Astrocyte of the cerebellum (primary cell): ENCODE data around the gene ELF4.
"Not testable (repeated sequence)": the region's sequence is repeated elsewhere in the genome, so short reads cannot be mapped to it uniquely, and the experiment has no call there.

Source experiments
- DNase-seq: peaks from one replicate; pipeline ENCODE4 v3.0.0-alpha.2; 2011; ENCODE audit warnings: low read depth
- H3K4me3 ChIP-seq: 2 replicates; pipeline ENCODE4 v1.5.1; 2011; ENCODE audit warnings: mild to moderate bottlenecking, low read depth, low read length, moderate library complexity
- in situ Hi-C: cut with HindIII; loops from 2 replicates; pipeline ENCODE4 v1.10.0; 2017; ENCODE audit warnings: low sequenced_read_pairs
- TF ChIP-seq, protein P1 (sequence below): IDR thresholded peaks from 2 replicates; pipeline ENCODE4 v1.5.1; 2012; ENCODE audit warnings: low read length, low read depth, moderate library complexity, mild to moderate bottlenecking; ENCODE audit errors: missing control alignments

The ELF4 gene

DNA sequence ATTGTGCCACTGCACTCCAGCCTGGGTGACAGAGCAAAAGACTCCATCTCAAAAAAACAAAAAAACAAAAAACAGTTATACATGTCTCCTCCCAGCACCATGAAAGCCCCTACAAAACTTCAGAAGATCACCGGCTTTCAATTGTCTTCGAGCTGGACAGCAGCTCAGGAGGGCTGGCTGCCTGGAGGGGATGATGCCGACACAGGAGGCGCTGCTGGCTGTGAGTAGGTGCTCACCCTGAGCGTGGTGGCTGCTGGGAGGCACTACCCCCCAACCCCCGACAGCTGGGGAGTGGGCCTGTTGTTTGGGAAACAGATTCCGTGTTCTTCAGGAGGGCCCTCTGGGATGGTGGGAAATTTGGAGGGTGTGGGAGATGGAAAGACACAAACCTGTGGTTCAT lies 6.9 kb upstream of the ELF4 start:
- in situ Hi-C loops = loop anchor here (5.0 kb wide), 1 partner anchor 60 kb away; no protein-coding TSS in a partner anchor
- no peak overlapping the region for H3K4me3 ChIP-seq
- no peak for DNase-seq
- TF ChIP-seq, protein P1, sequence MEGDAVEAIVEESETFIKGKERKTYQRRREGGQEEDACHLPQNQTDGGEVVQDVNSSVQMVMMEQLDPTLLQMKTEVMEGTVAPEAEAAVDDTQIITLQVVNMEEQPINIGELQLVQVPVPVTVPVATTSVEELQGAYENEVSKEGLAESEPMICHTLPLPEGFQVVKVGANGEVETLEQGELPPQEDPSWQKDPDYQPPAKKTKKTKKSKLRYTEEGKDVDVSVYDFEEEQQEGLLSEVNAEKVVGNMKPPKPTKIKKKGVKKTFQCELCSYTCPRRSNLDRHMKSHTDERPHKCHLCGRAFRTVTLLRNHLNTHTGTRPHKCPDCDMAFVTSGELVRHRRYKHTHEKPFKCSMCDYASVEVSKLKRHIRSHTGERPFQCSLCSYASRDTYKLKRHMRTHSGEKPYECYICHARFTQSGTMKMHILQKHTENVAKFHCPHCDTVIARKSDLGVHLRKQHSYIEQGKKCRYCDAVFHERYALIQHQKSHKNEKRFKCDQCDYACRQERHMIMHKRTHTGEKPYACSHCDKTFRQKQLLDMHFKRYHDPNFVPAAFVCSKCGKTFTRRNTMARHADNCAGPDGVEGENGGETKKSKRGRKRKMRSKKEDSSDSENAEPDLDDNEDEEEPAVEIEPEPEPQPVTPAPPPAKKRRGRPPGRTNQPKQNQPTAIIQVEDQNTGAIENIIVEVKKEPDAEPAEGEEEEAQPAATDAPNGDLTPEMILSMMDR = no peak

DNA sequence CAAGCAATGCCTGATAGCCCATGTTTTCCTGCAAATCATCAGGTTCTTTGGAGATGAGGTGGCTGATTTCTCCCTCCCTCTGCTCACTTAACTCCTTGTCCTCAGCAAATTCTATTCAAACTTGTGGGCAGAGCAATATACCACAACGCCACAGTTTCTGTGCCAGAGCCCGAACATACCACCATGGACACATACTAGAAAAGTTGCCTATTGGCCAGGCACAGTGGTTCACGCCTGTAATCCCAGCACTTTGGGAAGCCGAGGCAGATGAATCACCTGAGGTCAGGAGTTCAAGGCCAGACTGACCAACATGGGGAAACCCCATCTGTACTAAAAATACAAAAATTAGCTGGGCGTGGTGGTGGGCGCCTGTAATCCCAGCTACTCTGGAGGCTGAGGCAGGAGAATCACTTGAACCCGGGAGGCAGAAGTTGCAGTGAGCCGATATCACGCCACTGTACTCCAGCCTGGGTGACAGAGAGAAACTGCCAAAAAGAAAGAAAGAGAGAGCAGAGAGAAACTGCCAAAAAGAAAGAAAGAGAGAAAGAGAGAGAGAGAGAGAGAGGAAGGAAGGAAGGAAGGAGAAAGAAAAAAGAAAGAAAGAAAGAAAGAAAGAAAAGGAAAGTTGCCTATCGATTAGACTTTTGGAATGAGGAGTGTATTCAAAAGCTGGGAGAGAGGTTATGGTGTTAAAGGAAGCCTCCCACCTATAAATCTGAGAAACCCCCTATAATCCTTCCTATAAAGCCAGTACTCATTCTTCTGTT lies 5.0 kb upstream of the ELF4 start:
- in situ Hi-C loops = loop anchor here (5.0 kb wide), 1 partner anchor 58 kb away; no protein-coding TSS in a partner anchor
- DNase-seq = peak; percentile 62
- H3K4me3 ChIP-seq = not testable (repeated sequence)

DNA sequence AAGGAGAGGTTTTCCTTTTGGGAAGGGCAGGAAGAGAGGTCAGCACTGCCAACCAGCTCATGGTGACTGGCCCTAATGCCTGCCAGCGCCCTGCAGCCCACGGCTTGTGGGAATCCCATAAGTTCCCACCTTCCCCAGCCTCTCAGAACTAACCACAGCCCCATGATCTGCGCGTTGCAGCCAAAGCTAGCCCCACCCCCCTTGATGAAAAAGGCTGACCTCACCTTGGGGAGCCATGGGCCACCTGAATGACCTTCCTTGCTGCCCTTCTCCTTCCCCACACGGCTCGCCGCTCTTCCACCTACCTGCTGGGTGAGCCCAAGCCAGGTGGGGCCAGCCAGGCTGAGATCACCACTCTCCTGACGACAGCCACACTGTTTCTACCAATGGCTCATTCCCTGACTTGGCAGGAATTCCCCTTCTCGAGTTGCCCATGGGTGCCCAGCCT lies 3.9 kb upstream of the ELF4 start:
- TF ChIP-seq, protein P1 = no peak
- H3K4me3 ChIP-seq = no peak overlapping the region
- in situ Hi-C loops = no loop called here
- DNase-seq = no peak

DNA sequence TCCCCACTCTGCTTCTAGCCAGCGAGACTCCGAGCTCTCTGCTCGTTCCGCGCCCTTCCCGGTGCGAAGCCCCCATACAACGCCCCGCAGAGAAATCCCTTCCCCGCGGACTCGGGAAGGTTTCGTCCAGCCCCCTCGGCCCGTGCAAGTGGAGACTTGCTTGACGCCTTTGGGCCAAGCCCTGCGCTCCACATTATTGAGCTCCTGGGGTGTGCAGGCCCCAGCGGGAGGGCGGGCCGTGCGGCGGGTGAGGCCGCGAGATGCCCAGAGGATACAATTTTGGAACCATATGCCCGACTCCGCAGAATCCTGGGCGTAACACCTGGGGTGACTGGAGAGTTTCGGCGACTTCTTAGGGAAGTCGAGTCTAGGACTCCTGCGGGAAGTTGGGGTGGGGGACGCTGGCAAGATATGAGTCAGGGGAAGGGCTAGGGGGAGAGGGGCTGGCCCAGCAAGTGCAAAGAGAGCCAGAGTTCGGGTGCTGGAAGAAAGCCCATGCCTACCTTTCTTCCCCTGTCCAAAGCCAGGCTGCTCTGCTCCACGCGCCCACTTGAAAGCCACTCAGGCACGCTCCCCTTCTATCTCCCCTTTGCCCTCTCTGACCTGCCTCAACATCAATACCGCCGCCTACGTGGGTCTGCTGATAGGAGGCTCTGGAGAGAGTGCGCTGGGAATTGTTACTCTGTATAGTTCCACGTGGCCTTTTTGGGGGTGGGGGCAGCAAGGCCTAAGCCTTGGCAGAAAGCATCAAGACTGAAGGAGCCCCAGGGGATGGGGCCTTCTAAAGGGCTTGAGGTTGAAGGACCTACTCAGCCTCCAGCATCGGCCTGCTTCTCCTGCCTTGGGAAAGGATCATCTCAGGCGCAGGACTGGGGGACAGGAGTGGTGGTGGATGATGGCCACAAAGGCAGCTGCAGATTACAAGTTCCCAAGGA lies 1.2 kb upstream of the ELF4 start:
- in situ Hi-C loops = no loop called here
- H3K4me3 ChIP-seq = peak overlapping the region; percentile 18
- DNase-seq = no peak
- TF ChIP-seq, protein P1 = no peak

DNA sequence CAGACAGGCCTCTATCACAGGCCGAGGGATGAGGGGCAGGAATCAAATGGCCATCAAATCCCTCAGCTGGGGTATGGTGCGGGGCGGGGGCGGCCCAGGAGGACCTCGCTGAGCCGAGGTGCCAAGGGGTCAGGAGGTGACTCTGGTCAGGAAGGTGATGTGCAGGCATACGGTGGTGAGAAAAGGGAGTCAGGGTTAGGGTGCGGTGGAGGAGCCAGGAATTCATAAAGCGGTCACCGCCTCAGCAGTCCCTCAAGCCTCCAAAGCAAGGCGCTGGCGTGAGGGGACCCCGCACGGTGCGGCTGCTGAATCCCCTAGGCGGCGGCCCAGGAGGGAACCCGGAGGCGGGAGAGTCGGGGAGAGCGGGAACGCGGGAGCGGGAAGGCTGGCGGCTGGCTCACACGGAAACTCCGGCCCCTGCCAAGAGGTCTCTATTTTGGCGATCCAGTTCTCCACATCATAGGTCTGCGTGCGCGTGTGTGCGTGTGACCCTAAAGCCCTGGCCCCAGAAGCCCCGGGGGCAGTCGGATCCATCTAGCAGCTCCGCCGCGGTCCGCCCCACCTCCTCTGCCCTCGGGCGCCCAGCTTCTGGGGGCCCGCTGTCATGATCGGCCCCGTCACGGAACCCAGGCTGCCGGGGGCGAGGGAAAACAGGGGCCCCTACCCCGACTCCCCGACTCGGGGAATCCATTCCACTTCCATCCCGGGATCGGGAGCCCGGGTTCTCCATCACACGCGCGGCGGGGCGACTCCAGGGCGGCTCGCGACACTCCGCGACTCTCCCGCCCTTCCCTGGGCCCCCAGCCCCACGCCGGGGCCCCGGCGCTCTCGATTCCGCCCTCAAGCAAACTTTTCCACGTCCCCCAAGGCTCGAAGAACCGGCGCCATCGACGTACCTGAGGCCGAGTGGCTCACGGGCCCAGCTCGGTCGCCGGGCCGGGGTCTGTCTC lies 593 bp downstream of the ELF4 start:
- peak overlapping the region; percentile 58 for H3K4me3 ChIP-seq
- in situ Hi-C loops = no loop called here
- TF ChIP-seq, protein P1 = no peak
- no peak for DNase-seq

DNA sequence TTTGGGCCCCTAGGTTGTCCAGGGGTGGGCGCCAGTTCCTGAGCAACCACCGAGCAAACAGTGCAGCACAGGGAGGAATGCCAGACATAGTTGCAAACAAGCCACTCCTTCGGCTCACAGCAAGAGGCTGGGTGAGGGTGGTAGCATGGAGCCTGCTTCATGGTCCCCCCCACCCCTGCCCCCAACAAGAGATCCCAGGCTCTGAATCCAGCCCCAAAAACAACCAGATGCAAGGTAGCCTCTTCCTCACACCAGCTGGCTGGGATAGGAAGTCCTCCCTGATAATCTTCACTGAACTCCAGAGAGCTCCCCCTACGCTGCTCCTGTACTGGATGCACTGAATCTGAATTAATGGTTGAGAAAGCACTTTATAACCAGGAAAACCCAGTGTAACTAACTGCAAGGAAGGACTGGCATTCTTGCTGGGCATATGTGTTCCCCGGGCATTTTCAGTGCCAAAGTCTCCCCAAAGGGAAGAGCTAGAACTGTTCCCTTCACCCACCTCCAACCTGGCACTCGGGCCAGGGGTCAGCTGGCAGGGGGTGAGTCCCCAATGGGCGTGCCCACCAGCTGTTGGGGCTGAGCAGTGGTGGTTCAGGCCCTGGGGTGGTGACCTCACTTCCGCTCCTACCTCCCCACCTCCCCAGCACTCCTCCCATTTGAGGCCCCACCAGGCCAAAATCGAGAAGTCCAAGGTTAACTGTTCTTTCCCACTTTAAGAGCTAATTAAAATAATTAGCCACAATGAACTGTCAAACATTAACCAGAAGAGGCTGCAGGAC lies 1.5 kb downstream of the ELF4 start:
- TF ChIP-seq, protein P1 = no peak
- in situ Hi-C loops = no loop called here
- DNase-seq = no peak
- H3K4me3 ChIP-seq = peak overlapping the region; percentile 58
